Measurements from ENCODE around the gene SMIM45.

The SMIM45 gene

GRCh38 chr22:41963453-41964111, 11.6 kb downstream of the SMIM45 start:
- Histone ChIP-seq H3K27ac (ENCODE audit: low read depth, low read length) (no peak overlapping the region), H3K9ac (replicated peaks in 1 of 4; ENCODE audit: extremely low read depth in 1 of 4, low read depth in 3 of 4, low read length in 3 of 4) (no peak overlapping the region), H3K4ac (replicated peaks; ENCODE audit: insufficient read length, low read depth, low read length) (no peak overlapping the region), H4K20me1 (replicated peaks in 1 of 2; ENCODE audit: control insufficient read depth in 1 of 2, insufficient read depth in 2 of 2, low read length in 2 of 2) (no peaks in the 10 kb centered on the region), H4K5ac (ENCODE audit: insufficient read length, low read depth, low read length) (no peak overlapping the region), H3K23me2 (ENCODE audit: low read depth, low read length) (no peaks in the 10 kb centered on the region), H2BK5ac (ENCODE audit: low read depth, low read length) (no peak overlapping the region), H2BK15ac (ENCODE audit: low read length) (no peak overlapping the region), H3K4me3 (ENCODE audit: extremely low read depth in 1 of 4, insufficient read depth in 2 of 4, low read depth in 3 of 4, low read length in 4 of 4) (no peak overlapping the region), H3K79me1 (ENCODE audit: low read depth, low read length) (no peaks in the 10 kb centered on the region), H2BK20ac (ENCODE audit: low read length) (no peak overlapping the region), H2BK120ac (replicated peaks; ENCODE audit: low read depth, low read length) (no peak overlapping the region), H3K36me3 (ENCODE audit: control insufficient read depth in 2 of 4, insufficient read depth in 4 of 4, low read length in 3 of 4) (no peaks in the 10 kb centered on the region), H2AK5ac (ENCODE audit: low read depth, low read length) (no peak overlapping the region), H3K4me2 (ENCODE audit: insufficient read depth in 1 of 2, low read depth in 2 of 2, low read length in 2 of 2) (peak overlapping the region in 1 of 2 experiments; percentile 9; a peak in 1 of 4 replicates), H3K14ac (ENCODE audit: insufficient read length) (no peak overlapping the region), H3K23ac (ENCODE audit: insufficient read length) (no peak overlapping the region), H4K91ac (replicated peaks; ENCODE audit: insufficient read length, low read length) (no peak overlapping the region), H2AFZ (ENCODE audit: low read length) (no peak overlapping the region), H3K56ac (replicated peaks; ENCODE audit: insufficient read length, low read depth, low read length) (no peak overlapping the region), H3K27me3 (replicated peaks in 1 of 4; ENCODE audit: control insufficient read depth in 3 of 4, extremely low read depth in 1 of 4, insufficient read depth in 3 of 4, low read length in 3 of 4) (no peaks in the 10 kb centered on the region), H3K79me2 (ENCODE audit: control insufficient read depth in 1 of 2, insufficient read depth in 2 of 2, low read length in 2 of 2) (no peaks in the 10 kb centered on the region), H3K9me3 (ENCODE audit: insufficient read depth in 2 of 2, low read depth in 1 of 2, low read length in 1 of 2) (no peaks in the 10 kb centered on the region), H3K4me1 (replicated peaks in 1 of 4; ENCODE audit: control insufficient read depth in 3 of 4, insufficient read depth in 4 of 4, low read length in 3 of 4) (peaks cover 0 to 8% (median 3%) of the 10 kb centered on the region in 4 experiments; a peak in 5 of 7 replicates), H3K18ac (ENCODE audit: extremely low read depth, low read length) (no peak overlapping the region; the same call in none of the 2 replicates), H2BK12ac (ENCODE audit: low read depth, low read length) (no peak overlapping the region), H4K8ac (ENCODE audit: extremely low read depth, insufficient read depth, low read length) (no peak overlapping the region)
- no peak for DNase-seq (ENCODE audit: low read depth in 1 of 2, low spot score in 2 of 2)
- ChIA-PET CTCF (ENCODE audit: partially characterized antibody) (interaction anchor here (0.6 to 10.8 kb wide), 9 partner anchors 12 to 154 kb away, joined by 3 to 116 read pairs (median 3); partner anchors contain the start of genes CENPM, NAGA and NDUFA6), POLR2A (ENCODE audit: partially characterized antibody) (interaction anchor here (1.3 to 1.7 kb wide), 2 partner anchors 17 to 38 kb away, joined by 3 to 6 read pairs; partner anchors contain the start of gene CENPM)
- FAIRE-seq = no peak
- 73% methylated on average over 9 of the region's 9 CpGs; no CpG with 5 or more reads in 1 of the 2 experiments for WGBS, 2 experiments (ENCODE audit: extremely low coverage in 1 of 2, insufficient coverage in 1 of 2, insufficient read length in 1 of 2, insufficient replicate concordance in 2 of 2, low coverage in 1 of 2, low lambda C conversion rate in 2 of 2, missing lambda C conversion rate in 1 of 2)
- TF ChIP-seq CTCF (IDR thresholded peaks at IDR 0.05; ENCODE audit: control extremely low read depth in 1 of 3, insufficient read depth in 1 of 3, low read depth in 1 of 3, low read length in 3 of 3) (no peak), NRF1 (IDR thresholded peaks at IDR 0.05; ENCODE audit: low read depth, low read length) (no peak)

Measured in H1 (cell line).